Activated B cell treated with CpG ODN at 0.5 μM for 24 hours (primary cell): ENCODE results near the gene MGAT1. TPM values are rescaled to one million over a fixed set of nuclear protein-coding genes. Genes with fewer than 3 reads are reported as not detected.
A peak's percentile ranks its signal among the peaks of the same experiment; 100 is the strongest.

ENCODE experiments used
- ATAC-seq: fragments of 200-7000 bp; cut with Tn5 transposase; one replicate; pipeline ENCODE4 v1.10.0; 2021; ENCODE audit warnings: low read depth, mild to moderate bottlenecking, moderate library complexity
- CTCF ChIA-PET: fragments of 350-600 bp; sonication (Branson Sonifier 250); formaldehyde crosslinking; loops from one replicate; lab custom pipeline; 2021; ENCODE audit warnings: antibody characterized with exemption; lab: Charles Lee
- POLR2A ChIA-PET: fragments of 350-600 bp; sonication (Branson Sonifier 250); formaldehyde crosslinking; loops from one replicate; lab custom pipeline; 2021; ENCODE audit warnings: antibody characterized with exemption; lab: Charles Lee
- DNase-seq: peaks from one replicate; pipeline ENCODE4 v3.0.0; 2022
- H3K27ac Mint-ChIP-seq: one replicate; pipeline ENCODE4 v1.8.0; 2020; ENCODE audit warnings: mixed read lengths
- H3K27me3 Mint-ChIP-seq: one replicate; pipeline ENCODE4 v1.8.0; 2021; ENCODE audit warnings: mixed read lengths
- H3K36me3 Mint-ChIP-seq: one replicate; pipeline ENCODE4 v1.8.0; 2021; ENCODE audit warnings: low read depth, mixed read lengths
- H3K4me1 Mint-ChIP-seq: one replicate; pipeline ENCODE4 v1.8.0; 2021; ENCODE audit warnings: mixed read lengths
- H3K4me3 Mint-ChIP-seq: one replicate; pipeline ENCODE4 v1.8.0; 2020; ENCODE audit warnings: mild to moderate bottlenecking, mixed read lengths
- H3K9me3 Mint-ChIP-seq: one replicate; pipeline ENCODE4 v1.8.0; 2020; ENCODE audit warnings: mixed read lengths
- intact Hi-C: fragments of 100-400 bp; cut with micrococcal nuclease; formaldehyde crosslinking; loops from one replicate; pipeline ENCODE4 v1.15.1; 2024
- total RNA-seq: library from RNA; stranded (reverse); gene quantifications from 2 replicates; pipeline ENCODE4 v1.2.3, GENCODE V29; 2022
- TF ChIP-seq, protein P1 (sequence below): fragments of 200-600 bp; IDR thresholded peaks from one replicate; pipeline ENCODE4 v1.8.0; 2022; ENCODE audit warnings: antibody characterized with exemption, mild to moderate bottlenecking

Gene MGAT1
- total RNA-seq, 1 donor from 2014 or later: 74.5 TPM

GRCh38 chr5:180786531-180787398 is 15.8 kb downstream of the MGAT1 start:
- no peaks in the 10 kb centered on the region for H3K27me3 Mint-ChIP-seq
- intact Hi-C loops: no loop called here
- H3K9me3 Mint-ChIP-seq: no peaks in the 10 kb centered on the region
- H3K27ac Mint-ChIP-seq: peak overlapping the region; percentile 61
- peaks cover 35% of the 10 kb centered on the region for H3K36me3 Mint-ChIP-seq
- DNase-seq: no peak
- no peak for ATAC-seq
- peaks cover 5% of the 10 kb centered on the region for H3K4me1 Mint-ChIP-seq
- TF ChIP-seq, protein P1, sequence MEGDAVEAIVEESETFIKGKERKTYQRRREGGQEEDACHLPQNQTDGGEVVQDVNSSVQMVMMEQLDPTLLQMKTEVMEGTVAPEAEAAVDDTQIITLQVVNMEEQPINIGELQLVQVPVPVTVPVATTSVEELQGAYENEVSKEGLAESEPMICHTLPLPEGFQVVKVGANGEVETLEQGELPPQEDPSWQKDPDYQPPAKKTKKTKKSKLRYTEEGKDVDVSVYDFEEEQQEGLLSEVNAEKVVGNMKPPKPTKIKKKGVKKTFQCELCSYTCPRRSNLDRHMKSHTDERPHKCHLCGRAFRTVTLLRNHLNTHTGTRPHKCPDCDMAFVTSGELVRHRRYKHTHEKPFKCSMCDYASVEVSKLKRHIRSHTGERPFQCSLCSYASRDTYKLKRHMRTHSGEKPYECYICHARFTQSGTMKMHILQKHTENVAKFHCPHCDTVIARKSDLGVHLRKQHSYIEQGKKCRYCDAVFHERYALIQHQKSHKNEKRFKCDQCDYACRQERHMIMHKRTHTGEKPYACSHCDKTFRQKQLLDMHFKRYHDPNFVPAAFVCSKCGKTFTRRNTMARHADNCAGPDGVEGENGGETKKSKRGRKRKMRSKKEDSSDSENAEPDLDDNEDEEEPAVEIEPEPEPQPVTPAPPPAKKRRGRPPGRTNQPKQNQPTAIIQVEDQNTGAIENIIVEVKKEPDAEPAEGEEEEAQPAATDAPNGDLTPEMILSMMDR: no peak
- CTCF ChIA-PET: interaction anchor here (0.7 to 2.7 kb wide), 3 partner anchors 77 to 82 kb away, joined by 3 to 22 read pairs (median 3); no protein-coding TSS in a partner anchor
- no peak overlapping the region for H3K4me3 Mint-ChIP-seq
- POLR2A ChIA-PET: interaction anchor here (1.2 kb wide), 1 partner anchor 24 kb away, joined by 3 read pairs; no protein-coding TSS in a partner anchor

- no peak for ATAC-seq
- peaks cover 27% of the 10 kb centered on the region for H3K36me3 Mint-ChIP-seq
- POLR2A ChIA-PET: interaction anchor here (1.2 kb wide), 1 partner anchor 25 kb away, joined by 3 read pairs; no protein-coding TSS in a partner anchor
- no peaks in the 10 kb centered on the region for H3K27me3 Mint-ChIP-seq
- H3K9me3 Mint-ChIP-seq: no peaks in the 10 kb centered on the region
- no peak overlapping the region for H3K4me3 Mint-ChIP-seq
- CTCF ChIA-PET: interaction anchor here (0.7 to 2.7 kb wide), 4 partner anchors 47 to 83 kb away, joined by 3 to 22 read pairs (median 4); no protein-coding TSS in a partner anchor
- TF ChIP-seq, protein P1: no peak
- no peak for DNase-seq
- H3K27ac Mint-ChIP-seq: peak overlapping the region; percentile 47
- H3K4me1 Mint-ChIP-seq: peaks cover 2% of the 10 kb centered on the region
- intact Hi-C loops: no loop called here
Measured at GRCh38 chr5:180785794-180786221, 16.8 kb downstream of the MGAT1 start.

DNA sequence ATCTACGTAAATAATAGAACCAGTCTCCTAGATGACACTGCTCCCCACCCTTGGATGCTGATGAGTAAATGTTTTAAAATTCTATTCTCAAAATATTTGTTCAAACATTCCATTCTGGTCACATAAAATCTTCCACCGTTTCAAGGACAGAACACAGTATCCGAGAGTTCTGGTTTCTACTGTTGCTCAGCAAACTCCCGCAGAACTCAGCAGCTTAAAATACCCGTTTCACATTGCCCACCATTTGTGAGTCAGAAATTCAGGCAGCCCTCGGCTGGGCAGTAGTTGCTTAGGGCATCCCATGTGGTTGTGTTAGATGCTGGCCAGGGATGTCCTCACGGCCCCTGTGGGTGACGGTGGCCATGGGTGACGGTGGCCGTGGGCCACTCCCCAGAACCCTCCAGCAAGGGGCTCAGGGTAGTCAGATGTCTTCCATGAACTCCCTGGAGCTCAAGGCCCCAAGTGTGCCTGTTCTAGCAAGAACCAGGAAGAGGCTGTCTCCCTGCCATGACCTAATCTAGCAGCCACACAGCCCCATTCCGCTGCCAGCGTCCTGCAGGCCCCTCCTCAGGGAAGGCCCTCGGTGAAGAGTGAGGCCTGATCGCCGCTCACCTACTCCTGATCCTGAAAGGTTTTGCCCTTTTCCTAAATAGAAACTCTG is 17.4 kb downstream of the MGAT1 start:
- POLR2A ChIA-PET: interaction anchor here (0.8 to 1.8 kb wide), 4 partner anchors 14 to 76 kb away, joined by 3 to 12 read pairs (median 4); partner anchors contain the start of gene ZFP62
- DNase-seq (no peak), ATAC-seq (no peak)
- Mint-ChIP-seq H3K4me3 (no peak overlapping the region), H3K27me3 (no peaks in the 10 kb centered on the region), H3K9me3 (no peaks in the 10 kb centered on the region), H3K27ac (no peak overlapping the region), H3K36me3 (peaks cover 22% of the 10 kb centered on the region), H3K4me1 (peaks cover 1% of the 10 kb centered on the region)
- intact Hi-C loops: no loop called here
- CTCF ChIA-PET: interaction anchor here (0.6 to 2.7 kb wide), 17 partner anchors 10 to 400 kb away, joined by 3 to 22 read pairs (median 5); partner anchors contain the start of genes MGAT1 and ZFP62
- TF ChIP-seq, protein P1: no peak

- Mint-ChIP-seq H3K36me3 (peaks cover 15% of the 10 kb centered on the region), H3K9me3 (no peaks in the 10 kb centered on the region), H3K4me3 (no peak overlapping the region), H3K27ac (no peak overlapping the region), H3K27me3 (no peaks in the 10 kb centered on the region), H3K4me1 (no peaks in the 10 kb centered on the region)
- ATAC-seq: peak; percentile 89
- POLR2A ChIA-PET: interaction anchor here (0.8 to 1.8 kb wide), 3 partner anchors 15 to 76 kb away, joined by 3 to 12 read pairs (median 5); partner anchors contain the start of gene ZFP62
- peak; percentile 58 for DNase-seq
- CTCF ChIA-PET: interaction anchor here (0.6 to 2.7 kb wide), 16 partner anchors 11 to 400 kb away, joined by 3 to 22 read pairs (median 5); partner anchors contain the start of genes MGAT1 and ZFP62
- intact Hi-C loops: loop anchor here (1.0 to 5.0 kb wide), 7 partner anchors 18 to 398 kb away; partner anchors contain the start of gene MGAT1
- TF ChIP-seq, protein P1: peak; percentile 36
Measured at GRCh38 chr5:180784497-180785097, 18.0 kb downstream of the MGAT1 start.
